K562 (cell line): ENCODE data around the gene IFNAR2. TPM values are rescaled to one million over a fixed set of nuclear protein-coding genes. Genes with fewer than 3 reads are reported as not detected.

Experiments used
- CBFA2T2 ChIP-seq: fragments of 450-650 bp; conservative IDR thresholded peaks from 2 replicates; pipeline ENCODE4 v1.6.1; 2017; ENCODE audit warnings: mild to moderate bottlenecking
- EP400 ChIP-seq: fragments of 450-650 bp; IDR thresholded peaks from 2 replicates; pipeline ENCODE4 v1.6.1; 2017; ENCODE audit warnings: antibody characterized with exemption, mild to moderate bottlenecking, moderate library complexity
- GATAD2A ChIP-seq: fragments of 450-650 bp; IDR thresholded peaks from 2 replicates; pipeline ENCODE4 v1.6.1; 2017
- HDAC2 ChIP-seq: fragments of 450-650 bp; IDR thresholded peaks from 2 replicates; pipeline ENCODE4 v1.6.1; 2016; ENCODE audit warnings: mild to moderate bottlenecking
- HMG20A ChIP-seq: fragments of 450-650 bp; formaldehyde crosslinking; conservative IDR thresholded peaks from 2 replicates; pipeline ENCODE4 v1.4.0; 2020; ENCODE audit warnings: mild to moderate bottlenecking, mixed read lengths
- MIER1 ChIP-seq: fragments of 450-650 bp; IDR thresholded peaks from 2 replicates; pipeline ENCODE4 v1.6.1; 2016; ENCODE audit warnings: antibody characterized with exemption, mild to moderate bottlenecking, low read depth
- NFATC3 ChIP-seq: fragments of 450-650 bp; IDR thresholded peaks from 2 replicates; pipeline ENCODE4 v1.6.1; 2017; ENCODE audit warnings: mild to moderate bottlenecking
- NFIX ChIP-seq: fragments of 250-450 bp; sonication (Bioruptor Pico); IDR thresholded peaks from 2 replicates; pipeline ENCODE4 v1.4.0; 2020; ENCODE audit warnings: low read depth, mild to moderate bottlenecking, moderate library complexity
- PHB2 ChIP-seq: fragments of 450-650 bp; IDR thresholded peaks from 2 replicates; pipeline ENCODE4 v1.6.1; 2017; ENCODE audit warnings: low read depth
- RFX5 ChIP-seq: IDR thresholded peaks from 2 replicates; pipeline ENCODE4 v1.6.1; 2011; ENCODE audit warnings: low read depth, mild to moderate bottlenecking, improper control_type of control experiment, low read length
- SLC30A9 ChIP-seq: fragments of 250-450 bp; sonication (Bioruptor Pico); IDR thresholded peaks from 2 replicates; pipeline ENCODE4 v1.8.0; 2022; ENCODE audit warnings: mild to moderate bottlenecking, moderate library complexity
- SMARCE1 ChIP-seq: fragments of 450-650 bp; IDR thresholded peaks from 2 replicates; pipeline ENCODE4 v1.7.1; 2016; ENCODE audit warnings: mild to moderate bottlenecking
- TOE1 ChIP-seq, 2 experiments: fragments of 450-650 bp in 1 of 2; sonication (generic) in 1 of 2; formaldehyde crosslinking in 1 of 2; IDR thresholded peaks; 2 replicates each; pipeline versions ENCODE4 v1.7.1 to v1.8.0; 2016 to 2022; ENCODE audit warnings: borderline replicate concordance in 2 of 2, mild to moderate bottlenecking in 2 of 2, antibody characterized with exemption in 1 of 2, inconsistent platforms in 1 of 2, low read depth in 1 of 2, missing genetic modification reagents in 1 of 2, moderate library complexity in 1 of 2
- ZNF239 ChIP-seq: fragments of 250-450 bp; sonication (Bioruptor Pico); IDR thresholded peaks from 2 replicates; pipeline ENCODE4 v1.4.0; 2020; ENCODE audit warnings: mild to moderate bottlenecking
- polyA plus RNA-seq, 8 experiments: library from polyadenylated mRNA; depleted of rRNA in 4 of 8; stranded (reverse) in 5 of 8; unstranded in 3 of 8; fragments of >200 nt; fragmentation: Nextera tagmentation in 2 of 8; fragmentation: Illumina TruSeq in 1 of 8; extraction: Ambion mirVana in 2 of 8; extraction: Trizol in 1 of 8; gene quantifications; 2 replicates each; pipeline versions ENCODE4 v1.2.1 to v1.2.3, GENCODE V29; 2011 to 2014; ENCODE audit warnings: inconsistent platforms in 1 of 8, missing spikeins in 1 of 8
- total RNA-seq, 7 experiments: library from RNA; depleted of rRNA in 6 of 7; stranded (reverse); fragments of >200 nt in 6 of 7; fragmentation: Illumina TruSeq in 2 of 7; extraction: Trizol in 2 of 7; gene quantifications; 2 replicates each; pipeline versions ENCODE4 v1.2.1 to v1.2.3, GENCODE V29; 2011 to 2021; ENCODE audit warnings: low replicate concordance in 1 of 7
- TF ChIP-seq, protein P1 (sequence below): fragments of 450-650 bp; IDR thresholded peaks from 2 replicates; pipeline ENCODE4 v1.6.1; 2014; ENCODE audit warnings: low read depth, mild to moderate bottlenecking, moderate library complexity, borderline replicate concordance
- TF ChIP-seq, protein P2 (sequence below): fragments of 250-450 bp; sonication (Bioruptor Pico); IDR thresholded peaks from 2 replicates; pipeline ENCODE4 v1.4.0; 2020; ENCODE audit warnings: mild to moderate bottlenecking
- TF ChIP-seq, protein P3 (sequence below): fragments of 250-450 bp; sonication (Bioruptor Pico); IDR thresholded peaks from 2 replicates; pipeline ENCODE4 v1.5.1; 2021; ENCODE audit warnings: mild to moderate bottlenecking
- TF ChIP-seq, protein P4 (sequence below): sonication (generic); formaldehyde crosslinking; IDR thresholded peaks from 2 replicates; pipeline ENCODE4 v1.8.1; 2023; ENCODE audit warnings: mild to moderate bottlenecking, missing genetic modification reagents
- TF ChIP-seq, protein P5 (sequence below), 2 experiments: fragments of 450-650 bp in 1 of 2; sonication (generic) in 1 of 2; formaldehyde crosslinking; conservative IDR thresholded peaks; 2 replicates each; pipeline versions ENCODE4 v1.4.0 to v1.8.1; 2020 to 2022; ENCODE audit warnings: mild to moderate bottlenecking in 1 of 2, missing genetic modification reagents in 1 of 2
- TF ChIP-seq, protein P6 (sequence below): sonication (generic); formaldehyde crosslinking; IDR thresholded peaks from 2 replicates; pipeline ENCODE4 v1.8.0; 2022; ENCODE audit warnings: mild to moderate bottlenecking, missing genetic modification reagents, borderline replicate concordance

IFNAR2 gene
- total and polyA plus RNA-seq, 9 of the 15 experiments (the other 6 are each of a cell fraction or from before 2014, with no cell fraction given) = 1.7 to 48.3 (median 8.4) TPM

DNA sequence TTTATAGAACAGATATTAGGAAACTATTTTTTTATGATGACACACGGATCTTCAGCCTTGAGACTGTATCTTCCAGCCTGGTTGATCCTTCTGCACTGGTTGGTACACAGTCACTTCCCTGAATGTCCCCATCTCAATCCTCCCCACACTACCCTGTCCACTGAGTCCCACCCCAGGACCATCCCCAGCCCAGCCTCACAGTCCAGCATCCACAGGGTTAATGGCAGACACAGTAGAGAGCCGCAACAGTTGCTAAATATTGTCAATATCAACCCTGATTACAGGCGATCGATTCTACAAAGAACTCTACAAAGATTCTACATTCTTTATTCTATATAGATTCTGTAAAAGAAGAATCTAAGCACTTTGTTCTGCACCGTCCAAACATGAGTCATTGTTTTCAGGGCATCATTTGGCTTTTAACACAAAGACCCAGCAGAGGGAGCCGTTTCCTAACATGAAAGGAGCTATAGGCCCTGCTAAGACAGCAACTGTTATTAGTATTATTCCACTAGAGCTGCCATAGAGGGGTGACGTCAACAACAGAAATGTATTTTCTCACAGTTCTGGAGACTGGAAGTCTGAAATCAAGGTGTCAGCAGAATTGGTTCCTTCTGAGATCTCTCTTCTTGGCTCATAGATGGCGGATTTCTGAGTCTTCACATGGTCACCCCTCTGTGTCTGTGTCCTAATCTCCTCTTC is 30.1 kb upstream of the IFNAR2 start (continued):
- TF ChIP-seq, protein P1, sequence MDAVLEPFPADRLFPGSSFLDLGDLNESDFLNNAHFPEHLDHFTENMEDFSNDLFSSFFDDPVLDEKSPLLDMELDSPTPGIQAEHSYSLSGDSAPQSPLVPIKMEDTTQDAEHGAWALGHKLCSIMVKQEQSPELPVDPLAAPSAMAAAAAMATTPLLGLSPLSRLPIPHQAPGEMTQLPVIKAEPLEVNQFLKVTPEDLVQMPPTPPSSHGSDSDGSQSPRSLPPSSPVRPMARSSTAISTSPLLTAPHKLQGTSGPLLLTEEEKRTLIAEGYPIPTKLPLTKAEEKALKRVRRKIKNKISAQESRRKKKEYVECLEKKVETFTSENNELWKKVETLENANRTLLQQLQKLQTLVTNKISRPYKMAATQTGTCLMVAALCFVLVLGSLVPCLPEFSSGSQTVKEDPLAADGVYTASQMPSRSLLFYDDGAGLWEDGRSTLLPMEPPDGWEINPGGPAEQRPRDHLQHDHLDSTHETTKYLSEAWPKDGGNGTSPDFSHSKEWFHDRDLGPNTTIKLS = no peak
- TF ChIP-seq, protein P2, sequence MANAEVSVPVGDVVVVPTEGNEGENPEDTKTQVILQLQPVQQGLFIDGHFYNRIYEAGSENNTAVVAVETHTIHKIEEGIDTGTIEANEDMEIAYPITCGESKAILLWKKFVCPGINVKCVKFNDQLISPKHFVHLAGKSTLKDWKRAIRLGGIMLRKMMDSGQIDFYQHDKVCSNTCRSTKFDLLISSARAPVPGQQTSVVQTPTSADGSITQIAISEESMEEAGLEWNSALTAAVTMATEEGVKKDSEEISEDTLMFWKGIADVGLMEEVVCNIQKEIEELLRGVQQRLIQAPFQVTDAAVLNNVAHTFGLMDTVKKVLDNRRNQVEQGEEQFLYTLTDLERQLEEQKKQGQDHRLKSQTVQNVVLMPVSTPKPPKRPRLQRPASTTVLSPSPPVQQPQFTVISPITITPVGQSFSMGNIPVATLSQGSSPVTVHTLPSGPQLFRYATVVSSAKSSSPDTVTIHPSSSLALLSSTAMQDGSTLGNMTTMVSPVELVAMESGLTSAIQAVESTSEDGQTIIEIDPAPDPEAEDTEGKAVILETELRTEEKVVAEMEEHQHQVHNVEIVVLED = 0 out of 2 replicates have a peak, but pooled peaks have one; percentile 16
- TF ChIP-seq, protein P3, sequence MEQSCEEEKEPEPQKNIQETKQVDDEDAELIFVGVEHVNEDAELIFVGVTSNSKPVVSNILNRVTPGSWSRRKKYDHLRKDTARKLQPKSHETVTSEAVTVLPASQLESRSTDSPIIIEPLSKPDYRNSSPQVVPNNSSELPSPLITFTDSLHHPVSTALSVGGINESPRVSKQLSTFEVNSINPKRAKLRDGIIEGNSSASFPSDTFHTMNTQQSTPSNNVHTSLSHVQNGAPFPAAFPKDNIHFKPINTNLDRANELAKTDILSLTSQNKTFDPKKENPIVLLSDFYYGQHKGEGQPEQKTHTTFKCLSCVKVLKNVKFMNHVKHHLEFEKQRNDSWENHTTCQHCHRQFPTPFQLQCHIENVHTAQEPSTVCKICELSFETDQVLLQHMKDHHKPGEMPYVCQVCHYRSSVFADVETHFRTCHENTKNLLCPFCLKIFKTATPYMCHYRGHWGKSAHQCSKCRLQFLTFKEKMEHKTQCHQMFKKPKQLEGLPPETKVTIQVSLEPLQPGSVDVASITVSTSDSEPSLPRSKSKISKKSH = no peak
- TF ChIP-seq HDAC2 (no peak), PHB2 (no peak), CBFA2T2 (no peak), HMG20A (no peak), SMARCE1 (no peak), NFIX (CRISPR knock-in tag) (no peak), GATAD2A (no peak), EP400 (0 out of 2 replicates have a peak, but pooled peaks have one; percentile 18), TOE1 (IDR thresholded peaks at IDR 0.05; ENCODE audit: borderline replicate concordance) (no peak), TOE1 (CRISPR knock-in tag; IDR thresholded peaks at IDR 0.05; ENCODE audit: borderline replicate concordance, low read depth) (no peak), RFX5 (no peak), NFATC3 (no peak), SLC30A9 (CRISPR knock-in tag) (no peak), MIER1 (no peak), ZNF239 (no peak)
- TF ChIP-seq, protein P4, sequence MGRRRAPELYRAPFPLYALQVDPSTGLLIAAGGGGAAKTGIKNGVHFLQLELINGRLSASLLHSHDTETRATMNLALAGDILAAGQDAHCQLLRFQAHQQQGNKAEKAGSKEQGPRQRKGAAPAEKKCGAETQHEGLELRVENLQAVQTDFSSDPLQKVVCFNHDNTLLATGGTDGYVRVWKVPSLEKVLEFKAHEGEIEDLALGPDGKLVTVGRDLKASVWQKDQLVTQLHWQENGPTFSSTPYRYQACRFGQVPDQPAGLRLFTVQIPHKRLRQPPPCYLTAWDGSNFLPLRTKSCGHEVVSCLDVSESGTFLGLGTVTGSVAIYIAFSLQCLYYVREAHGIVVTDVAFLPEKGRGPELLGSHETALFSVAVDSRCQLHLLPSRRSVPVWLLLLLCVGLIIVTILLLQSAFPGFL (CRISPR knock-in tag) = no peak
- TF ChIP-seq, protein P5, sequence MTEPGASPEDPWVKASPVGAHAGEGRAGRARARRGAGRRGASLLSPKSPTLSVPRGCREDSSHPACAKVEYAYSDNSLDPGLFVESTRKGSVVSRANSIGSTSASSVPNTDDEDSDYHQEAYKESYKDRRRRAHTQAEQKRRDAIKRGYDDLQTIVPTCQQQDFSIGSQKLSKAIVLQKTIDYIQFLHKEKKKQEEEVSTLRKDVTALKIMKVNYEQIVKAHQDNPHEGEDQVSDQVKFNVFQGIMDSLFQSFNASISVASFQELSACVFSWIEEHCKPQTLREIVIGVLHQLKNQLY (CRISPR knock-in tag; conservative IDR thresholded peaks at IDR 0.05) = no peak
- TF ChIP-seq, protein P6, sequence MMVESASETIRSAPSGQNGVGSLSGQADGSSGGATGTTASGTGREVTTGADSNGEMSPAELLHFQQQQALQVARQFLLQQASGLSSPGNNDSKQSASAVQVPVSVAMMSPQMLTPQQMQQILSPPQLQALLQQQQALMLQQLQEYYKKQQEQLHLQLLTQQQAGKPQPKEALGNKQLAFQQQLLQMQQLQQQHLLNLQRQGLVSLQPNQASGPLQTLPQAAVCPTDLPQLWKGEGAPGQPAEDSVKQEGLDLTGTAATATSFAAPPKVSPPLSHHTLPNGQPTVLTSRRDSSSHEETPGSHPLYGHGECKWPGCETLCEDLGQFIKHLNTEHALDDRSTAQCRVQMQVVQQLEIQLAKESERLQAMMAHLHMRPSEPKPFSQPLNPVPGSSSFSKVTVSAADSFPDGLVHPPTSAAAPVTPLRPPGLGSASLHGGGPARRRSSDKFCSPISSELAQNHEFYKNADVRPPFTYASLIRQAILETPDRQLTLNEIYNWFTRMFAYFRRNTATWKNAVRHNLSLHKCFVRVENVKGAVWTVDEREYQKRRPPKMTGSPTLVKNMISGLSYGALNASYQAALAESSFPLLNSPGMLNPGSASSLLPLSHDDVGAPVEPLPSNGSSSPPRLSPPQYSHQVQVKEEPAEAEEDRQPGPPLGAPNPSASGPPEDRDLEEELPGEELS = no peak
